ENCODE data around the gene PLXNA4.

GRCh38 chr7:132225216-132226030 is 350.8 kb downstream of the PLXNA4 start:
- no peak for TF ChIP-seq CTCF (IDR thresholded peaks at IDR 0.05)
- no peak for TF ChIP-seq EP300 (IDR thresholded peaks at IDR 0.05; ENCODE audit: low read depth)
